EL (cell line): ENCODE results near the gene LUZP2.

Experiments
- DNase-seq: peaks from one replicate; pipeline ENCODE4 v3.0.0-alpha.2; 2016

Gene LUZP2

GRCh38 chr11:24496736-24497725, at the start of gene LUZP2:
LUZP2 (plus strand) TSS chr11:24497053.
- DNase-seq, result peak; percentile 59

GRCh38 chr11:24453129-24453718, 43.6 kb upstream of the LUZP2 start:
- DNase-seq, result peak; percentile 21

- DNase-seq, result no peak
Observed at GRCh38 chr11:24457985-24458384, 38.9 kb upstream of the LUZP2 start.

GRCh38 chr11:24470431-24470830, 26.4 kb upstream of the LUZP2 start:
- DNase-seq, result no peak

- DNase-seq, result no peak
Observed at GRCh38 chr11:24471084-24471483, 25.8 kb upstream of the LUZP2 start.

GRCh38 chr11:24478718-24479117, 18.1 kb upstream of the LUZP2 start:
- DNase-seq, result no peak

GRCh38 chr11:24489477-24489876, 7.4 kb upstream of the LUZP2 start:
- DNase-seq, result no peak

- DNase-seq, result no peak
Observed at GRCh38 chr11:24496386-24496735, 492 bp upstream of the LUZP2 start.

- no peak for DNase-seq
Observed at GRCh38 chr11:24497831-24498230, 978 bp downstream of the LUZP2 start.

GRCh38 chr11:24502425-24502824, 5.6 kb downstream of the LUZP2 start:
- no peak for DNase-seq

GRCh38 chr11:24509114-24509513, 12.3 kb downstream of the LUZP2 start:
- DNase-seq, result no peak

- DNase-seq, result no peak
Observed at GRCh38 chr11:24511511-24511910, 14.7 kb downstream of the LUZP2 start.

GRCh38 chr11:24513479-24514218, 16.8 kb downstream of the LUZP2 start:
- DNase-seq, result no peak

- DNase-seq, result no peak
Observed at GRCh38 chr11:24514219-24514594, 17.4 kb downstream of the LUZP2 start.

- DNase-seq, result no peak
Observed at GRCh38 chr11:24515632-24516031, 18.8 kb downstream of the LUZP2 start.

GRCh38 chr11:24516638-24517037, 19.8 kb downstream of the LUZP2 start:
- DNase-seq, result no peak

- DNase-seq, result no peak
Observed at GRCh38 chr11:24521601-24522000, 24.7 kb downstream of the LUZP2 start.

GRCh38 chr11:24524156-24524555, 27.3 kb downstream of the LUZP2 start:
- DNase-seq, result no peak

GRCh38 chr11:24531528-24531927, 34.7 kb downstream of the LUZP2 start:
- DNase-seq, result peak; percentile 46

- no peak for DNase-seq
Observed at GRCh38 chr11:24543771-24544170, 46.9 kb downstream of the LUZP2 start.

- no peak for DNase-seq
Observed at GRCh38 chr11:24556693-24557092, 59.8 kb downstream of the LUZP2 start.

- no peak for DNase-seq
Observed at GRCh38 chr11:24559315-24559714, 62.5 kb downstream of the LUZP2 start.

GRCh38 chr11:24560324-24560723, 63.5 kb downstream of the LUZP2 start:
- no peak for DNase-seq

- no peak for DNase-seq
Observed at GRCh38 chr11:24567380-24567779, 70.5 kb downstream of the LUZP2 start.
